Activated CD4-positive, alpha-beta memory T cell treated with anti-CD3 and anti-CD28 coated beads, Interleukin-2, amount 10 ng/mL, durations not matched to agents 7 days and 5 days (primary cell): ENCODE measurements around the gene CFD. TPM values are rescaled to one million over a fixed set of nuclear protein-coding genes. Genes with fewer than 3 reads are reported as not detected.
"Not testable (repeated sequence)": the region's sequence is repeated elsewhere in the genome, so short reads cannot be mapped to it uniquely, and the experiment has no call there.

ENCODE experiments used
- CTCF ChIA-PET: fragments of 350-600 bp; sonication (Branson Sonifier 250); formaldehyde crosslinking; loops from one replicate; lab custom pipeline; 2021; ENCODE audit warnings: antibody characterized with exemption, inconsistent platforms; lab: Charles Lee
- POLR2A ChIA-PET: fragments of 350-600 bp; sonication (Branson Sonifier 250); formaldehyde crosslinking; loops from one replicate; lab custom pipeline; 2021; ENCODE audit warnings: antibody characterized with exemption; lab: Charles Lee
- DNase-seq: peaks from one replicate; pipeline ENCODE4 v3.0.0-alpha.2; 2020
- H3K27ac Mint-ChIP-seq: one replicate; pipeline ENCODE4 v1.8.0; 2021; ENCODE audit warnings: mild to moderate bottlenecking, mixed read lengths
- H3K27me3 Mint-ChIP-seq: one replicate; pipeline ENCODE4 v1.8.0; 2021; ENCODE audit warnings: mixed read lengths
- H3K36me3 Mint-ChIP-seq: one replicate; pipeline ENCODE4 v1.8.0; 2021; ENCODE audit warnings: low read depth, mixed read lengths
- H3K4me1 Mint-ChIP-seq: one replicate; pipeline ENCODE4 v1.8.0; 2021; ENCODE audit warnings: mixed read lengths
- H3K4me3 Mint-ChIP-seq: one replicate; pipeline ENCODE4 v1.8.0; 2021; ENCODE audit warnings: mild to moderate bottlenecking, mixed read lengths
- H3K9me3 Mint-ChIP-seq: one replicate; pipeline ENCODE4 v1.8.0; 2021; ENCODE audit warnings: mixed read lengths
- total RNA-seq, 2 experiments: library from RNA; stranded (reverse); gene quantifications; one replicate each; pipeline ENCODE4 v1.2.3, GENCODE V29; 2021

CFD gene
- total RNA-seq, 2 experiments from 2014 or later, result 0.78 to 1.6 TPM

GRCh38 chr19:872266-872951, 12.9 kb downstream of the CFD start:
- H3K27ac Mint-ChIP-seq, result peak overlapping the region; percentile 89
- no peaks in the 10 kb centered on the region for H3K9me3 Mint-ChIP-seq
- H3K4me1 Mint-ChIP-seq, result peaks cover 11% of the 10 kb centered on the region
- ChIA-PET CTCF (interaction anchor here (0.6 to 1.1 kb wide), 3 partner anchors 8 to 126 kb away, joined by 3 to 8 read pairs (median 3); partner anchors contain the start of gene WDR18), POLR2A (interaction anchor here (0.8 to 2.6 kb wide), 8 partner anchors 21 to 403 kb away, joined by 3 to 16 read pairs (median 3); partner anchors contain the start of genes CIRBP, FAM174C, MED16 and PTBP1)
- no peaks in the 10 kb centered on the region for H3K27me3 Mint-ChIP-seq
- H3K4me3 Mint-ChIP-seq, result peak overlapping the region; percentile 71
- DNase-seq, result peak; percentile 91
- H3K36me3 Mint-ChIP-seq, result peaks cover 21% of the 10 kb centered on the region

- peak; percentile 86 for DNase-seq
- ChIA-PET POLR2A (interaction anchor here (0.8 to 2.6 kb wide), 6 partner anchors 9 to 396 kb away, joined by 3 to 16 read pairs (median 4); partner anchors contain the start of genes CIRBP, MED16, PTBP1 and RNU6-9), CTCF (interaction anchor here (0.7 to 1.1 kb wide), 2 partner anchors 9 to 111 kb away, joined by 3 to 8 read pairs; partner anchors contain the start of gene WDR18)
- Mint-ChIP-seq H3K27me3 (no peaks in the 10 kb centered on the region), H3K36me3 (peaks cover 16% of the 10 kb centered on the region), H3K9me3 (no peaks in the 10 kb centered on the region), H3K4me3 (peak overlapping the region; percentile 30), H3K27ac (peak overlapping the region; percentile 65), H3K4me1 (peaks cover 11% of the 10 kb centered on the region)
Observed at GRCh38 chr19:873084-873483, 13.6 kb downstream of the CFD start.

GRCh38 chr19:873561-874041, 14.1 kb downstream of the CFD start:
- POLR2A ChIA-PET, result interaction anchor here (1.0 to 2.6 kb wide), 2 partner anchors 9 to 35 kb away, joined by 3 to 16 read pairs; no protein-coding TSS in a partner anchor
- Mint-ChIP-seq H3K4me1 (peaks cover 11% of the 10 kb centered on the region), H3K9me3 (no peaks in the 10 kb centered on the region), H3K27me3 (no peaks in the 10 kb centered on the region), H3K27ac (no peak overlapping the region), H3K36me3 (peaks cover 15% of the 10 kb centered on the region), H3K4me3 (no peak overlapping the region)
- CTCF ChIA-PET, result interaction anchor here (1.0 kb wide), 1 partner anchor 34 kb away, joined by 3 read pairs; no protein-coding TSS in a partner anchor
- DNase-seq, result no peak

GRCh38 chr19:875265-875879, 15.9 kb downstream of the CFD start:
- CTCF ChIA-PET, result interaction anchor here (1.1 kb wide), 1 partner anchor 12 kb away, joined by 4 read pairs; no protein-coding TSS in a partner anchor
- POLR2A ChIA-PET, result interaction anchor here (1.3 kb wide), 2 partner anchors 10 to 33 kb away, joined by 3 to 4 read pairs; no protein-coding TSS in a partner anchor
- no peaks in the 10 kb centered on the region for H3K27me3 Mint-ChIP-seq
- H3K4me1 Mint-ChIP-seq, result peaks cover 11% of the 10 kb centered on the region
- no peak for DNase-seq
- no peaks in the 10 kb centered on the region for H3K9me3 Mint-ChIP-seq
- no peak overlapping the region for H3K27ac Mint-ChIP-seq
- H3K36me3 Mint-ChIP-seq, result peaks cover 9% of the 10 kb centered on the region
- H3K4me3 Mint-ChIP-seq, result no peak overlapping the region

- DNase-seq, result no peak
- no peak overlapping the region for H3K27ac Mint-ChIP-seq
- H3K4me3 Mint-ChIP-seq, result no peak overlapping the region
- H3K4me1 Mint-ChIP-seq, result peaks cover 11% of the 10 kb centered on the region
- ChIA-PET CTCF (interaction anchor here (1.1 kb wide), 1 partner anchor 12 kb away, joined by 4 read pairs; no protein-coding TSS in a partner anchor), POLR2A (interaction anchor here (1.3 kb wide), 2 partner anchors 11 to 33 kb away, joined by 3 to 4 read pairs; no protein-coding TSS in a partner anchor)
- H3K36me3 Mint-ChIP-seq, result peaks cover 10% of the 10 kb centered on the region
- no peaks in the 10 kb centered on the region for H3K9me3 Mint-ChIP-seq
- no peaks in the 10 kb centered on the region for H3K27me3 Mint-ChIP-seq
Observed at GRCh38 chr19:876089-876488, 16.6 kb downstream of the CFD start.

GRCh38 chr19:876780-877314, 17.4 kb downstream of the CFD start:
- H3K27ac Mint-ChIP-seq, result no peak overlapping the region
- no peak overlapping the region for H3K4me3 Mint-ChIP-seq
- no peaks in the 10 kb centered on the region for H3K9me3 Mint-ChIP-seq
- no peak for DNase-seq
- peaks cover 16% of the 10 kb centered on the region for H3K36me3 Mint-ChIP-seq
- ChIA-PET POLR2A (interaction anchor here (1.0 kb wide), 1 partner anchor 30 kb away, joined by 3 read pairs; no protein-coding TSS in a partner anchor), CTCF (no interaction called here)
- H3K4me1 Mint-ChIP-seq, result peaks cover 9% of the 10 kb centered on the region
- no peaks in the 10 kb centered on the region for H3K27me3 Mint-ChIP-seq

GRCh38 chr19:877992-878660, 18.7 kb downstream of the CFD start:
- peaks cover 19% of the 10 kb centered on the region for H3K36me3 Mint-ChIP-seq
- H3K27ac Mint-ChIP-seq, H3K27me3 Mint-ChIP-seq, DNase-seq, CTCF ChIA-PET, H3K9me3 Mint-ChIP-seq, H3K4me3 Mint-ChIP-seq, H3K4me1 Mint-ChIP-seq: not testable (repeated sequence)
- POLR2A ChIA-PET, result interaction anchor here (1.6 kb wide), 1 partner anchor 15 kb away, joined by 3 read pairs; the partner anchor contains the start of genes MED16 and RNU6-9

- peaks cover 22% of the 10 kb centered on the region for H3K36me3 Mint-ChIP-seq
- H3K4me1 Mint-ChIP-seq, H3K27ac Mint-ChIP-seq, H3K27me3 Mint-ChIP-seq, H3K4me3 Mint-ChIP-seq, CTCF ChIA-PET, H3K9me3 Mint-ChIP-seq, DNase-seq: not testable (repeated sequence)
- POLR2A ChIA-PET, result interaction anchor here (1.4 to 1.6 kb wide), 2 partner anchors 14 to 31 kb away, joined by 3 read pairs; partner anchors contain the start of genes MED16 and RNU6-9
Observed at GRCh38 chr19:878751-879561, 19.5 kb downstream of the CFD start.

- ChIA-PET CTCF (no interaction called here), POLR2A (interaction anchor here (1.1 to 3.6 kb wide), 4 partner anchors 13 to 30 kb away, joined by 3 to 14 read pairs (median 4); partner anchors contain the start of genes MED16 and RNU6-9)
- H3K36me3 Mint-ChIP-seq, result peaks cover 22% of the 10 kb centered on the region
- no peak overlapping the region for H3K27ac Mint-ChIP-seq
- no peak overlapping the region for H3K4me3 Mint-ChIP-seq
- no peak for DNase-seq
- no peaks in the 10 kb centered on the region for H3K27me3 Mint-ChIP-seq
- no peaks in the 10 kb centered on the region for H3K4me1 Mint-ChIP-seq
- no peaks in the 10 kb centered on the region for H3K9me3 Mint-ChIP-seq
Observed at GRCh38 chr19:879711-880438, 20.4 kb downstream of the CFD start.

GRCh38 chr19:881385-882071, 22.1 kb downstream of the CFD start:
- Mint-ChIP-seq H3K4me1 (no peaks in the 10 kb centered on the region), H3K36me3 (peaks cover 22% of the 10 kb centered on the region), H3K27me3 (no peaks in the 10 kb centered on the region), H3K9me3 (no peaks in the 10 kb centered on the region), H3K4me3 (no peak overlapping the region), H3K27ac (no peak overlapping the region)
- DNase-seq, result no peak
- POLR2A ChIA-PET, result interaction anchor here (0.7 to 3.6 kb wide), 2 partner anchors 8 to 11 kb away, joined by 3 to 14 read pairs; partner anchors contain the start of genes MED16 and RNU6-9
- CTCF ChIA-PET, result interaction anchor here (1.1 kb wide), 1 partner anchor 18 kb away, joined by 3 read pairs; no protein-coding TSS in a partner anchor
